Measurements from ENCODE around the gene TRIM14.

GRCh38 chr9:98148486-98148885, 29.5 kb upstream of the TRIM14 start:
- TF ChIP-seq CTCF (conservative IDR thresholded peaks at IDR 0.05) (no peak), EZH2 (IDR thresholded peaks at IDR 0.05; ENCODE audit: low read depth) (no peak)
